IPS-NIHi7 (cell line): ENCODE measurements around the gene RPL10.

ENCODE experiments used
- DNase-seq: peaks from one replicate; pipeline ENCODE4 v3.0.0; 2012; ENCODE audit warnings: mixed read lengths; ENCODE audit errors: extremely low spot score

RPL10 gene

DNA sequence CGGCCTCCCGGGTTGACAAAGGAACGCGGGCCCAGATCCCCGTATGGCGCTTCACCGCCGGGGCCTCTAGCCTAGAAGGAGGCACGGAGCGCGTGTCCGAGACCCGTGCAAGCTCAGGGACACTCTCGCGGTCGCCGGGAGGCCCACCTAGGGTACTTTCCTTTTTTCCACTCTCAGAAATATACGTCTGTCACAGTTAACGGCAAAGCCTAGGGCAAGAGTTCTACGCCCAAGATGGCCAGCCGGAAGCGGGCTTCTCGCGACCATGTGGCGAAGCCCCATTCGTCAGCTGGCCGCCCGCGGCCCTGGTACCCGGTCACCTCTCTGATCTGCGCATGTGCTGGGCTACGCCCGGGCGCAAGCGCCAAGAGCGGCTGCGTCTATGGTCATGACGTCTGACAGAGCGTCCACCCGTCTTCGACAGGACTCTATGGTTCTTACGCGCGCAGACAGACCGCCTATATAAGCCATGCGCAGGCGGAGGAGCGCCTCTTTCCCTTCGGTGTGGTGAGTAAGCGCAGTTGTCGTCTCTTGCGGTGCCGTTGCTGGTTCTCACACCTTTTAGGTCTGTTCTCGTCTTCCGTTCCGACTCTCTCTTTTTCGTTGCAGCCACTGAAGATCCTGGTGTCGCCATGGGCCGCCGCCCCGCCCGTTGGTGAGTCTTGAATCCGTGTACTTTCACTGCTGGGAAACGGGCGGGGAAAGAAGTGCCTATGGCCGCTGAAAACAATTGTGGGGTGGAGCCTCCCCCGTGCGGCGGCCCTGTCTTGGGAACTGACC is at the start of gene RPL10:
TSS of gene RPL10 (plus strand) at position 490 of the 780 bp plus-strand sequence. CDS start at position 633, 143 bp downstream.
- DNase-seq = peak; percentile 87

DNA sequence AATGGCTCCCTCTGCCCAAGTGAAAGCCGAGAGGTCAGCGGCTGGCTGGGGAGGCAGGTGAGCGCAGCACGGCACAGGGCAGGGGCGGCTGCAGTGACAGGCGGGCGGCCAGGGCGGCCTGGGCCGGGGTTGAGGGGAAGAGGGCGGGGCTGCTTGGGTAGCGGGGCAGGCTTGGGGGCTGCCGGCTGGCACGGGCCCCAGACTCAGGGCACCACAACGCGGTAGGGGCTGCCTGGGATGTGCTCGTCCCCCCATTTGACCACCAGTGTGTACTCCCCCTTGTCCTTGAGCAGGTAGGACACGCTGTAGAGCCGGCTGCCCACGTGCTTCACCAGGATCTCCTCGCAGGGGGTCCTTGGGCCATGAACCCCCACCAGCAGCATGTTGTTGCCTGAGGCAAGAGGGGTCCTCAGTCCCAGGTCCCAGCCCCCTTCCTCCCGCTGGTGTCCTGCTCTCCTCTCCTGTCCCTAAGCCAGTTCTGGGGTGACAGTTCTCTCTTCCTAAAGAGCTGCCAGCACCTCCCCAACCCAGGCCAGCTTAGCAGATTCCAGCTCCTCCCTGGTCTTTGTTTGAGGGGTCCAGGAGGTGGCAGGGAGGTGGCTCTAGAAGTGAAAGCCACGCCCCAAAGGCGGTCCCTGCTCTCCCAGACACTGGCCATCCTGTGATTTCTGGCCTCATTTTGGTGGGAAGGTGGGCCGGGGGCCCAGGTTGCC is 49.4 kb upstream of the RPL10 start:
- no peak for DNase-seq

DNA sequence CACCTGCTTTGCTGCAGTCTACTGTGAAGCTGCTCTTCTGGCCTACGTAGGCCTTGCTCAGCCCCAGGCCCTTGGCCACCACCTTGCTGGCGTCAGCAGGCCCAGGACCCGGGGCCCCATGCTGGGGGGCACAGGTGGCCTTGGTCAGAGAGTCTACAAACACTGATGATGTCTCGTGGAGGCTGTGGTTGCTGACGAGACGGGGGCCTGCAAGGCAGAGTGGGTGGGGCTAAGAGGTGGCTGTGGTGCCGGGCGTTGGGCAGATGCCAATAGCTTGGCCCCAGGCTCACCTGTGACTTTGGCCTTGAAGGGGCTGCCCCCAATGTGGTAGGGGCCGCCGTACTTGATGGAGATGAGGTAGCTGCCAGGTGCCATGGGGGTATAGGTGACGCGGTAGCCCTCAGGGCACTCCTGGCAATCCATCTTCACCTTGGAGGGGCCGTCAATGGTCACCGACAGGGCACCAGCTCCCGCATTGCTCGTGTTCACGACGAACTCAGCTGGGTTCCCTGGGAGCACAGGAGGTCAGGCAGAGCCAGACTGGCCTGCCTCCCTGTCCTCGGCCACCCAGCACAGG is 48.7 kb upstream of the RPL10 start:
- DNase-seq = no peak

DNA sequence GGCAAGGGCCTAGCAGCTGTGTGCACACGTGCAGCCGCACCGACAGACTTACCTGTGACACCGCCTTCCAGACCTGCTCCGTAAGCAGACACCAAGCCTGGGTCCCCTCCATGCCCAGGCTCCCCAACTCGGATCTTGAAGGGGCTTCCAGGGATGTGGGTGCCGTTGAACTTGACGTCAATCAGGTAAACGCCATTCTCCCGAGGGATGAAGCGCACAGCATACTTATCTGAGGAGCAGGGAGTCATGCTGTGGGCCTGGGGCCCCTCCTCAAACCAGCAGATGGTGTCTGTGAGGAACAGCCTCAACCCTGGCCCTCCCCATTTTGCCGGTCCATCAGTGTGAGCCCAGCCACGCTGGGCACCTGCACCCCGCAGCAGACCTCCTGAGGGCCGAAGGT is 48.2 kb upstream of the RPL10 start:
- no peak for DNase-seq

DNA sequence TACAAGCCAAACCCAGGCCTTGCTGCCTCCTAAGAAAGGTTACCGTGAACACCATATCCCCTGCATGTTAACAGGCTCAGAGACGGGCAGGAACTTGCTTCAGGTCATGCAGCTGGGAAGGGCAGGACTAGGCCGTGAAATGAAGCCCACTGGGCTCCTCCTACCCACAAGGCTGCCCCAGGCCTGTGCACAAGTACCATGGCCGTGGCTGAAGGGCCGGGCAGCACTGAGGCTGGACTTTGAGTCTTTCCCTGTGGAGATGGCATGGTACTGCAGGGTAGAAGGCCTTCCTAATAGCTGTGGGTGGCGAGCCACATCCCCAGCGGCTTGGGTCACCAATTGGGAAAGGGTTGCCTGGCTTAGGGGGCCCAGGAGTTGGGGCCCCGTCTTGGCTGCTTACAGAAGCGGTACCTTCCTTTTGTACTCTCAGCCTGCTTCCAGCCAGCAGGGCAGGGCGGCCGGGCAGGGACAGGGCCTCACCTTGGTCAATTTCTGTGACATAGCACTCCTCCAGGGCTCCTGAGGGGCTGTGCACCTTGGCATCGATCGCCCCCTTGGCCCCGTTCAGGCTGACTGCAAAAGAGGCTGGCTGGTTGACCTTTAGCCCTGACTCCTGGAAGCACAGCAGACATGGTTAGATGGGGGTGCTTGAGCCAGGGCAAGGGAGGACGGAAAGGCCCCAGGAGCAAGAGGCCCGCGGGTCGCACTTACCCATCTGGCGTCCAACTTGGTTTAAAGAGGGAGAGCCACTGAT is 47.6 kb upstream of the RPL10 start:
- DNase-seq = no peak

DNA sequence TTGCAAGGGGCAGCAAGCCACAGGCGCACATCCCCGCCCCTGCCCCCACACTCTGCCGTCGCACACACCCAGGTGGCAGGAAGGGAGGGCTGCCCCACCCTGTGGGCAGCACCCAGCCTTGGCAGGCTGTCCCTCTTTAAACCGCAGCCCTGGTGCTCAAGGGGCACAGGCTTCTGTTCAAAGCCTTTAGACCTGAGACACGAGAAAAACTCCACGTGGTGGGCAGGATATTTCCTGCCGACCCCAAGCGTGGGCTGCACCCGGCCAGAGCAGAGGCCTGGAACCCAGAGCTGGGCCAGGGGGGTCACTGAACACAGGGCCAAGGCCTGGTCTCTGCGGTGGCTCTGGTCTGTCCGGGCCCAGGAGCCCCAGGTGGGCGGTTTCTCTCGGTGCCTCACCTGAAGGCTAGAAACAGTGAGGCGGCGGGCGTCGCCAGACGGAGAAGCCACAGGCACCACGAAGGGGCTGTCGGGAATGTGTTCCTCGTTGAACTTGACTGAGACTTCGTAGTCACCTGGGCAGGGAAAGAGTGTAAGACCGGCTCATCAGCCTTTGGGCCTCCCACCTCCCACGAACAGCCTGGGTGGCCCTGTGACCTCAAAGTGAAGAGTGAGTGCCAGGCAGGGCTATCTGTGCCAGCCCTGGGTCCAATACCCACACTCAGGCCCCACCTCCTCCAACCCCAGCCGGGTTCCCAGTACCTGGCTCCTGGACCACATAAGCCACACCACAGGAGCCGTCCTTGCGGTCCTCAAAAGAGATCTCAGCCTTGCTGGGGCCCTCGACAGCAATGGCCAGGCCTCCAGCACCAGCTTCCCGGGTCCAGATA is 46.8 kb upstream of the RPL10 start:
- DNase-seq = no peak

DNA sequence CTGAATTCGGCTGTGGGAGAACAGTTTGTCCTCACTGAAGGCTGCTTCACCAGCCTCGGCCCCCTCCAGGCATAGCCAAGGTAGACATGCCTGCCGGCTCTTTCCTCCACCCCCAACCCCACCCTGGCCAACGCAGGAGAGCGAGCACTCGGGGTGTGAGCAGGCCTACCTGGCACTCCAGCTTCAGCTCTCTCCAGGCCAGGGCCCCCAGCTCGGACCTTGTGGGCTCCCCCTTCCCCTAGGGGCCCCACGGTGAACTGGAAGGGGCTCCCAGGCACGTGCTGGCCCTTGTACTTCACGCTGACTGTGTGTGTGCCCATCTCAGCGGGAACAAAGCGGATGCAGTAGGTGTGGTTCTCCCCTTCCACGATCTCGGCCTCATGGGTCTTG is 46.2 kb upstream of the RPL10 start:
- no peak for DNase-seq

DNA sequence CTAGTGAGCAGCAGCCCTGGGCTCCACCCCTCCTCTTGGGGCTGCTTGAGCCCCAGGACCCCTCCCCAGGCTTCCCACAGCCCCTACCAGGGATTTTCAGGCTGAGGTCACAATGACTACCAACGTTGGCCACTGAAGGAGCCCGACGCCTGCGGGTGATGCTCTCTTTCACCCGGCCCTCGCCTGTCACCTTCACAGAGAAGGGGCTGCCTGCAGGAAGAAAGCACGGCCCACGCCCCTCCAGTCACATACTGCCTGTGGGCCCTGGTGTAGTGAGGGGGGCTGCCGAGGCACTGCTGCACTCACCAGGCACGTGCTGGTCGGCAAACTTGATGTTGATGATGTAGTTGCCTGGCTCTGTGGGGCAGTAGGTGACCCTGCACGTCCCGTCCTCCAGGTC is 45.7 kb upstream of the RPL10 start:
- no peak for DNase-seq

DNA sequence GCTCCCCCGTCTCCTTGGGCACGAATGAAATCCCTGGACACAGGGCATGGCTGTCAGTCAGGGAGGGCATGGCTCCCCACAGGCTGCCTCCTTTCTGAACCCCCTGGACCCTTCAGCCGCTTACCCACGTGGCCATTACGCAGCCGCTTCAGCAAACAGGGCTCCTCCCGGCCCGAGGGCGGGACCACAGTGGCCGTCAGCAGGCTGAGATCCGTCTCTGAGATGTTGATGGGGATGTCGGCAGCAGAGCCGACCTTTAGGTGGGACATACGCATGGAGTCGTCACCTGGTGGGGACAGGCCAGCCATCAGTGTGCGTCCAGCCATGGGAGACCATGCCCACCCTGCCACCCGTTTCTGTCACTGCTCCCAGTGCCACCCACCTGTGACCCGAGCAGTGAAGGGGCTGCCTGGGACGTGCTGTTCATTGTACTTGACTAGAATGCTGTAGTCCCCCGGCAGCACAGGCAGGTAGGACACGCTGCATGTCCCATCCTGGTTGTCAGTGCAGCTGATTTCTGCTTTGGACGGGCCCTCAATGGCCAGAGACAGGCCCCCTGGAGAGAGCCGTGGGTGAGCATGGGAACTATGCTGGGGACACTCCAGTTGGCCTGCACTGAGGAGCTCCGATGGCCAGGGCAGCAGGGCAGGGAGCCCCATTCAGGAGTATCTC is 44.9 kb upstream of the RPL10 start:
- DNase-seq = no peak

DNA sequence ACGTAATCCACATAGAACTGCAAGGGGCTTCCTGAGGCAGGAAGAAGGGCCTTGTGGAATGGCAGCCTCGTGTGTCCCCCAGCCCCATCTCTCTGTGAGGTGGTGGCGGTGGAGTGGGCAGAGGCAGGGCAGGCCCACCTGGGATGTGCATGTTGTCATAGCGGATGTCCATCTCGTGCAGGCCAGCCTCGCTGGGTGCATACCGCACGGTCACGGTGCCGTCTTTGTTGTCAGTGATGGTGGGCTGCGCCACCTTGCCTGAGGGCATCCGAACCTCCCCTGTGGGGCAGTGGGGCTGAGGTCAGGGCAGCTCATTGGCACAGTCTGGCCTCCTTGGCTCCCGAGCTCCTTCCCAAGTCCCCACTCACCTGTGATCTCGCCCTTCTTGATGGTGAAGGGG is 44.2 kb upstream of the RPL10 start:
- DNase-seq = no peak

DNA sequence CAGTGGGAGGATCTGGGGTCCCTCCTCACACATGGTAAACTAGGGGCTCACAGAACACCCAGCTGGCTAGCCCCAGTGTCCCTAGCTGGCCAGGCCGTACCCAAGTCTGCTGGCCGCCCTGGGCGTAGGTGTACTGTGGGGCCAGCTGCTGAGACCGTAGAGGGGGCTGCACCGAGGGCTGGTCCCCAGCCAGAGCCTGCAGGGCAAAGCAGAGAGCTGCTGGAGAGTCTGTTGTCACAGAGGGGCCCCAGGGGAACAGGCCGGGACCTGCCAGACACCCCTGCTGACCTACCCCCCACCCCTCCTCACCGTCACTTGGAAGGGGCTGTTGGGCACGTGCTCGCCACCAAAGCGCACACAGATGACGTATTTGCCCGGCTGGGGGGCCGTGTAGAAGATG is 43.7 kb upstream of the RPL10 start:
- no peak for DNase-seq

DNA sequence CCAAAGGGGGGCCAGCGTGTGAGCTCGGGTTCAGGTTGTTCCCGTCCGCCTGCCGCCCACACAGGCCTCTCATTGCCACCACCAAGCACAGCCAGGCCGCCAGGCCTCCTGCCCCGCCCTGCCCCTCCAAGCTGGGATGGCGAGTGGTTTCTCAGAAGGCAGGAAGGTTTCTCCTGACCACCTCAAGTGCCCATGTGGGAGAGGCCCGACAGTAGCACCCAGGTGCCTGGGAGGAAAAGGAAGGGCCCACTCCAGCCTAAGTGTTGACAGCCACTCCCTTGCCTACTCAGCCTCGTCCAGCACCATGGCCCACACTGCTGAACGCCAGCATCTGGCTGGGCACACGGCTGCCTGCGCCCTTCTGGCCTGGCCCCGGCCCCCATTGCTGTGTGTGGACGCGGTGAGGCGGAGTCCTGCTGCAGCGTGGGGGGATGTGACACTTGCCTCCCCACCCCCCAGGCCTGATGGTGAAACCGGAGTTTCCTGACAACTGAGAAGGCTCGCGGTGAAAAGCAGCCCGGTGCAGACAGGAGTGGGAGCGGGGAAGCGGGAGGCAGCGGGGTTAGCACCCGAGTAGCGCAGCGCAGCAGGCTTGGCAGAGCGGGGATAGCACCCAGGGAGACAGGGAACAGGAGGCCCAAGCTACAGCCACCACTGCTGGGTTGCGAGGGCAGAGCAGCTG is 42.9 kb upstream of the RPL10 start:
- no peak for DNase-seq

DNA sequence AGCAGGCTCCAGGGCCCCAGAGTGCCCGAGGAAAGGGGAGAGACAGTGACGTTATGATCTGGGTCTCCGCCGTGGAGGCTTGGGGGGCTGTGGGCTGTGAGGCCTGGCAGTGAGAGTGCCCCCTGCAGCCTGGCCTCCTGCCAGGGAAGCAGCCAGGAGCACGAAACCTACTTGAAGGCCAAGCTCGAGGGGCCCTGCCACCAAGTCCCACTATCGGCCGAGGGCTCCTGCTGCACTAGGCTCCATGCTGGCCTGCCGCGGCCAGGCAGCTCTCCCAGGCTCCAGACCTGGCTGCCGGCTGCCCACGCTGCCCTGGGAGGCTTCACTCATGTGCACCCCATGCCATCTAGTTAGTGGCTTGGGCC is 42.4 kb upstream of the RPL10 start:
- DNase-seq = no peak

DNA sequence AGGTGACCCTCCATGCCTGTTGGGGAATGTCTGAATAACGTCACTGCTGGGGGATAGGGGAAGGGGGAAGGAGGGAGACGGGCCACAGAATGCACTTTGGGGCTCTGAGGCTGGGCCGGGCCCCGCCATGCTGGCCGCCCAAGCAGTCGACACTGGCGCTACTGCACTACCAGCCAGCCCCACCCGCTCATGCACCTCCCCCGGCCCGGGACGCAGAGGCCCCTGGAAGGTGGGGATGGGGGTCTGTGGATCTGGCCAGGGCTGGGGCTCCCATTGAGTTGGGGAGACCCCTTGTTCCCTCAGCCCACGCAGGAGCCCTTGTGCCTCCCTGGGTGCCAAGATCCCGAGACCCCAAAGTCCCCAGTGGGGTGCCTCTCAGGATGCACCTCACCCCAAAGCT is 41.6 kb upstream of the RPL10 start:
- no peak for DNase-seq

DNA sequence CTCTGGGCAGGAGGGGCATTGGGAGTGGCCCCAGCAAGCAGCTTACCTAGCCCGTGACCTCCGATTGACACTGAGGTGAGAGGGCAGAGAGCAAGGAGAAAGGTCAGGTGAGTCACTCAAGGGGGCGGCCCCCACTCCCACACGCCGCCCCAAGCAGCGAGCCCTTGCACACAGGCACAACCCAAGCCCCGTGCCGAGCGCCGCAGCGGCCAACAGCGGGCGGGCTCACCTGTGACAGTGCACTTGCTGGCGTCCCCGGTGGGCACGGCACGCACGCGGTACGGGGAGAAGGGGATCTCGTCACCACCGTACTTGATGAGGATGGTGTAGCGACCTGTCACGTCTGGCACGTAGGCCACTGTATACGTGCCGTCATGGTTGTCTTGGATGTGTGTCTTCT is 41.0 kb upstream of the RPL10 start:
- no peak for DNase-seq

DNA sequence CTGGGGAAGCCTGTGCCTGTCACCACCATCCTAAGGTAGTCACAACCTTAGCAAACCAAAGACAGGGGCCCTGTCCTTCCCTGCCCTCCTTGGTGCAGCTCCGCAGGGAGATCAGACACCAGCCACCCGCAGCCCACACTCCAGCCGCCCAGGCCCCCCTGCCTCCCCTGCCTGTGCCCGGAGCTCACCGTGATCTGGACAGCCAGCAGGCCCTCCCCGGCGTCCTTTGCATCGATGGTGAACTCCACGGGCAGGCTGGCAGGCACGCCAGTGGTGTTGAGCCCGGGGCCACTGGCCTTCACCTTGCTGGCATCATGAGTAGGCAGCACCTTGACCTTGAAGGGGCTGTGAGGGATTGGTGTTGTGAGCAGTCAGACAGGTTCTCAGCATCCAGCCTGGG is 40.2 kb upstream of the RPL10 start:
- no peak for DNase-seq

DNA sequence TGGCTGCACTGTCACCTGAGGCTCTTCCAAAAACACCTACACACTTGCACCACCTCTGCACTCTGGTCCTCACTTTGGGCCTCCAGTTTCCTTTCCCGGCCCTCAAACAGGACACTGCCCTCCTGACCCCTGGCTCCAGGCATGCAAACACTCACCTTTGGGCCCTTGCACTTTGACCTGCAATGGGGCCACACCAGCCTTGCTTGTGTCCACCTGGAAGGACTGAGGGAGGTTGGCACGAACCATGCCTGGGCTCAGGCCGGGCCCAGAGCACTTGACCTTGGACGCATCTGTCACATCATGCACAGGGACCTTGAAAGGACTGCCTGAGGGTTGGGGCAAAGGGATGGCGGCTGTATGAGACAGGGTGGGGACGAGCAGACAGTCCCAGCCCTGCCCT is 39.3 kb upstream of the RPL10 start:
- no peak for DNase-seq

DNA sequence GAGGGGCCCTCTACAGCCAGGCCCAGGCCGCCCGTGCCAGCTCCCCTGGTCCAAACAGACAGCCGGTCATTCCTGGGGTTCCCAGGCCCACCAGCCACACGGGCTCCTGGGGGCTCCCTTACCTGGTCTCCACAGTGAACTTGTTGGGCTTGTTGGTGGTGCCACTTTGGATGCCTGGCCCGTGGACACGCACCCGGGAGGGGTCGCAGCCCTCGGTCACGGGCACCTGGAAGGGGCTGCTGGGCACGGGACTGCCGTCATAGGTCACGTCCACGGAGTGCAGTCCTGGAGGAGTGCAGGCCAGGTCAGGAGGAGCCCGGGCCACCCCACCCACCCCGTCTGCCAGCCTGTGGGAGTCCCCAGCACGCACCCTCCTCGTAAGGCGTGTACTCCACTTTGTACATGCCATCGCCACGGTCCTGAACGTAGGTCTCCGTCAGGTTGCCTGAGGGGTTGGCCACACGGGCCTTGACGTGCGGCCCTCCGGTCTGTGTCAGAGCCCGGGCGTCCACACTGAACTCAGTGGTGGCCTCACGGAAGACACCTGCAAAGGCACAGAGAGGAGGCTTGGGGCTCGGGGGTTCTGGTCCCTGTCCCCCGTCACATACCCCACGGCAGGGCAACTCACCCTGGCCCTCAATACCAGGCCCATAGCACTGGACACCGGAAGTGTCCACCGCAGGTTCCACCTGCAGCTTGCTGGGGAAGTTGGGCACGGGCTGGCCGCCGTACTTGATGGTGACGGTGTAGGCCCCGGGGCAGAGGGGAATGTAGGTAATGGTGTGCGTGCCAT is 38.6 kb upstream of the RPL10 start:
- DNase-seq = no peak

DNA sequence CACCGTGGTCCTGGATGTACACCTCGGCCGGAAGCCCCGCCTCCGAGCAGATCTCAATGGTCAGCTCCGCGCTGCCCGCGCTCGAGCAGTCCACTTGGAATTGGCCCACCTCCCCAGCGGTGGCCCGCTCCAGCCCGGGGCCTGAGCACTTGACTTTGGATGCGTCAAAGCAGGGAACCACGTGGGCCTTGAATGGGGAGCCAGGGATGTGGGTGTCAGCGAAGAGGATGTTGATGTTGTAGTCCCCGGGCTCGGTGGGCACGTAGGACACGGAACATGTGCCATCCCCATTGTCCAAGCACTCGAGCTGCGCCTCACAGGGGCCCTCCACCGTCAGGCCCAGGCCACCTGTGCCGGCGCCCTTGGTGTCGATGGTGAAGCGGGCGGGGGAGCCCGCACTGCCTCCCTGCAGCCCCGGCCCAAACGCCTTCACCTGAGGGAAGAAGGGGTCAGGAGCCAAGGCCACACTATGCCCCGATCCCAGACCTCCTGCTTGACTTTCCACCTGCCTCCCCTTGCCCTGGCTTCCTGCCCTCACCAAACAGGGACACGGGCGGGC is 37.9 kb upstream of the RPL10 start:
- DNase-seq = no peak
